GM19099 (cell line): ENCODE results near the gene AIP.

Experiments used
- POLR2A ChIP-seq: IDR thresholded peaks from 3 replicates; pipeline ENCODE4 v1.6.1; 2011; ENCODE audit warnings: low read depth; ENCODE audit not compliant: insufficient read length; ENCODE audit errors: extremely low read depth

The AIP gene

DNA sequence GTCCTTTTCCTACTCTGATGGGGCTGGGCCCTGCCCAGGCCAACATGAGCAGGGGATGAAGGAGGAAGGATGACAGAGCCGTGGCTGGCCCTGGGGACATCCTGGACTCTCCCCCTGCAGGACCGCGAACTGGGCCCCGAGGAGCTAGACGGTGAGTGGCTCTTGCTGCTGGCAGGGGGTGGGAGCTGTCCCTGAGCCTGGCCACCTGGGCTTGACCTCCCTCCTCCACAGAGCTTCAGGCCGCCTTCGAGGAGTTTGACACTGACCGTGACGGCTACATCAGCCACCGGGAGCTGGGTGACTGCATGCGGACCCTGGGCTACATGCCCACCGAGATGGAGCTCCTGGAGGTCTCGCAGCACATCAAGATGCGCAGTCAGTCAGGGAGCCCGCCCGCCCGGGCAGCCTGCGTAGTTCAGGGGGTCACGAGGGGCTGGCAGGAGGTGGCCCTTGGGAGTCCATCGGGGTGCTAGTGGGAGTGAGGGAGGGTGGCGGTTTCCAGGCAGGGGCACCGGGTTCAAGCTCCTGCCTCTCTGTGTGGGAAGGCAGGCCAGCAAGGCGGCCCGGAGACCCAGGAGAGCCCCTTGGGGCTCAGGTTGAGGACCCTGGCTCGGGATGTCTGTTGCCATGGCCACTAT, 26.6 kb upstream of the AIP start:
- no peak for TF ChIP-seq POLR2A

DNA sequence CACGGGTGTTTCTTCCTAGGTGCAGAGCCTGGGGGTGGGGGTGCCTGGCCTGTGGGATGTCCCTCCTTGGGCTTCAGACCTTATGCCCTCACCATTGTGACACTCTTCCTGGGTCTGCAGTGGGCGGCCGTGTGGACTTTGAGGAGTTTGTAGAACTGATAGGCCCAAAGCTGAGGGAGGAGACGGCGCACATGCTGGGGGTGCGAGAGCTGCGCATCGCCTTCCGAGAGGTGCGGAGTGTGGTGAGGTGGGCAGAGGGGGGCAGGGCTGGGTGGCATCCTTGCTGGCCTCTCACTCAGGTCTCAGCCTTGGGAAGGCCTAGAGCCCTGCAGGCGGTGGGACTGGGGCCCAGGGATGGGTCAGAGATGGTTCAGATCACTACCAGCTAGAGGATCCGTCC, 25.4 kb upstream of the AIP start:
- no peak for TF ChIP-seq POLR2A

DNA sequence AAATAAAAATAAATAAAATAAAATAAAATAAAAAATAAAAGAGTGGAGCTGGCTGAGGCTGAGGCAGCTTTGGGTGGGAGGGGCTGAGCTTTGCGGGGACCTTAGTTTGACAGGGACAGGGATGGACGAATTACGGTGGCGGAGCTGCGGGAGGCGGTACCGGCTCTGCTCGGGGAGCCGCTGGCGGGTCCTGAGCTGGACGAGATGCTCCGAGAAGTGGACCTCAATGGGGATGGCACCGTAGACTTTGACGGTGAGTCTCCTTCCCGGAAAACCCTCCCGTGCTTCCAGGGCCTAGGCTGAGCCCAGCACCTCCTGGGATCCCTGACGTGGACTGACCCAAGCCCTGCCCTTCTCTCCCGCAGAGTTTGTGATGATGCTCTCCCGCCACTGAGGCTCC, 24.6 kb upstream of the AIP start:
- TF ChIP-seq POLR2A = no peak

DNA sequence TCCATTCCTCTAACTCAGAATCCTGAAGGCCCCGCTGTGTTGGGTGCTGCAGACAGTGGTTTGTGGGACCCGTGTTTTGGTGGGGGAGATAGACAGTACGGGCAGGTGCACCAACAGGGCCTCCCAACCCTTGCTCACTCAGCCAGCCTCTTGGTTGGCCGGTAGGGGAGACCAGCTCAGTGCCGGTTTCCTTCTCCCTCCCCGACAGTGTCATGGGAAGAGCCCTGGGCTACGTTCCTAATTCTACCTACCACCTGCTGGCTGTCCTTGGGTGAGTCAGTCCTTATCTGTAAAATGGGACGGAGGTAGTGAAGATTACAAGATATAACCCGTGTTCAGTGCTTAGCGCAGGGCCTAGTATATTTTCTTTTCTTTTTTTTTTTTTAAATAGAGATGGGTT, 19.6 kb upstream of the AIP start:
- no peak for TF ChIP-seq POLR2A

DNA sequence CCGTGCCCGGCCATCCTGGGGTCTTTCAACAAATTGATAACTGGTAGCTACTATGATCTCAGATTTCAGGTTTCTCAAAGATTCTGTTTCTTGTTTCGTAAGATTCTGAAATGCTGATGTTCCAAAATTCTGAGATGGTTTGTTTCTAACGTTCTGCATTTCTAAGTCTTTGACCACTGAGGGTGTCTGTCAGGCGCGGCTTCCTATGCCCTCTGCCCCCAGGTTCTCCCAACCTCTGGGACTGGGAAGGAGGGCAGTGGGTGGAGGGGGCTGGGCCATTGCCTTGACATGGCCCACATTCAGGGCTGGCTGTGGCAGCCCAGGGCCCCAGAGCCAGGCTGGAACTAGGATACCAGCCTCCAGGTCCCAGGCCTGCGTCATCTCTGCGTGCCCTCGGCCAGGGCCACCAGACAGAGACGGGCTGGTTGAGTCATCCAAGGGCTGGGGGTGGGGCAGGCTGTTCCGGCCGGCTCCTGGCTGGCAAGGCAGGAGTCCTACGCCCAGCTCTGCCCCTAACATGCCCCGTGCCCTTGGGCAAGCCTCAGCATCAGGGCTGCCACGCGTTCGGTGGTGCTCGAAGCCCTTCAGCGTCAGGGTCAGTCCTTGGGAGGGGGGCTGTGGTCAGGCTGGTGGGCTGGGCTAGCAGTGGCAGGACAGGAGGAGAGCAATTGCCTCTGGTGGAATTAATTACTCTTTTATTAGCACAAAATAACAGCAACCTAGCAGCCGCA, 19.0 kb upstream of the AIP start:
- TF ChIP-seq POLR2A = no peak

DNA sequence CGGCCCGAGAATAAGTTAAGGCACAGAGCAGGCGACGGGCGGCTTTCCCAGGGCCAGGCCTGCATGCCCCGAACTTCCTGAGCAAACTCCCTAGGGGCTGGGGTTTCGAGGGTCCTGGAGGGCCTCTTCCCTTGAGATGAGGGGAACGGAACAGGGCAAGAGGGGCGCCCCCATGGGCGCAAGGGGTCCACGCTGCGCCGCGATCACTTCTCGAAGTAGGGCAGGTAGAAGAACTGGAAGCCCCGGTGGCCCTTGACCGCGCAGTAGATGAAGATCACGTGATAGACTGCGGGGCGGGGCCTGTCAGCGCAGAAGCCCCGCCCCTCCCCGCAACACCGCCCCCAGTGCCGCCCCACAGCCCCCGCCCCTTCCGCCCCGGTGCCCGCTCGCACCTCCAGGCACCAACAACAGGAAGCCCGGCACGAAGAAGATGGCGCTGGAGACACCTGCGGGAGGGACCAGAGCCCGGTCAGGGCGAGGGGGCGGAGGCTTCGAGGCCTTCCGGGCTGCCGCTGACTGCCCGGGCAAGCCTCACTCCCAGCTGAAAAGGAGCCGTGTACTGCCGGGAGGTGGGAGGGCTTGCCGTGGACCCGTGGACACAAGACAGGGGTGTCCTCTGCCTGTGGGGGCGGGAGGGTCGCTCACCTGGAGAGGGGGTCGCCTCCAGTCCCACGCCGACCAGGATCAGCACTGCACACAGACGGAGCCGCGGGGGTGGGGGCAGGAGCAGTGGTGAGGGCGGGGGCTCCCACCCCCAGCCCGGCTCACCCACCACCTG, 18.2 kb upstream of the AIP start:
- TF ChIP-seq POLR2A = peak; percentile 83

DNA sequence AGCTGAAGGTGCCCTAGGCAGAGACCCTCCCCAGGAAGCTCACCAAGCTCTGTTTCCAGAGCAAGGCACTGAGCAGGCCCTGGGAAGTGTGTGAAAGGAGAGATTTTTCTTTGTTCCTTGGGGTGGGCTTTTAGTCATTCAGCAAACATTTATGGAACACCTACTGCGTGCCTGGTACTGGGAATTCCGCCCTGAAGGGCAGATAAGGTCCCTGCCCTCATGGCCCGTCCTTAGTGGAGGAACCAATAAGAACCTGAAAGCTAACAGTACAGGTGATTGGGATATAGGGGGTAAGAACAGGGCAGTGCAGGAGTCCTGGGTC, 17.7 kb upstream of the AIP start:
- no peak for TF ChIP-seq POLR2A

DNA sequence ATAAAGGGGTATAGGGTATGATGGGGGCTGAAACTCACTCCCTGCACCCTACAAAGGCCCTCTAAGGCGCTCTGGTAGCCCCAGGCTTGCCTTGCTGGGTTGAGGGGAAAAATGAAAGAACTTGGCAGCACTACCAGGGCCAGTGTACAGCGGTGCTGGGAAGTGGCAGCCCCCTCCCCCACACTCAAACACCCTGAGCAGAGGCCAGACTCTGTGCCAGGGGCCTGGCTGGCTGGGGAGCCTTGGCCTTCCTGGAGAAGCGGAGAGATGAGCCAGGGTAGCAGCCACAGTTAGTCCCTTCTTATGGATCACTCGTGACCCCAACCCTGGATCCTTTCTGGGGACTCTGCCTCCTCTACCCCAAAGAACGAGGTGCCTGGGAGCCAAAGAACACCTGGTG, 16.5 kb upstream of the AIP start:
- TF ChIP-seq POLR2A = no peak

DNA sequence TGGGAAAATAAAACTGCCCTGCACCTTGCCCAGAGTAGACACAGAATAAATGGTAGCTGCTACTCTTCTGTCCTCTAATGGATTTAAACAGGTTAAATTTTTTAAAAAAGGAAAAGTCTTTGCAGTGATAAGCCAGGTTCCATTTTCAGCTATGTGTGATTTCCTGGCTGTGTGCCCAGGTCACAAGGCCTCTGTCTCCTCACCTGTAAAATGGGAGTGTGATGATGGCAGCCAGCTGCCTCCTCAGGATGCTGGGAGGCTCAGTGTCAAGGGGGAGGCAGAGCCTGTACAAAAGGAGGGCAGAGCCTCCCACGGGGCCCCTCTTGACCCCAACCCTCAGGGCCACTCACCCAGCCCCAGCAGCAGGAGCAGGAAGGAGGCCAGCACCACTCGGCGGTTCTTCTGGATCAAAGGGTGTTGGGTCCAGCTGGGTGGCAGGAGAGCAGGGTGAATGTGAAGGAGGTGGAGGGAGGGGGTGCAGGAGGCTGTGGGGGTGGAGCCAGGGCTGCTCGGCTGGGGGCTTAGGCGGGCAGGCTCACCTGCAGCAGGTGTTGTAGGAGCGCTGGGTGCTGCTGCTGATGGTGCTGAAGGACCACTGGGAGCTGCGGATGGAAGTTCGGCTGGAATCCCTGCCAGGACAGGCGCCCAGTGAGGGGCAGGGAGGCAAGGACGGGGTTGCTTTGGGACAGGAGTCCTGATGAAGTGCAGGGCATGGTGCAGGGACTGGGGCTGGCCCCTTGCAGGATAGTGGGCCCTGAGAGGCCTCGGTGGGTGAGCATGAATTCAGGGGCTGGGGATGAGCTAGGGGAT, 15.7 kb upstream of the AIP start:
- TF ChIP-seq POLR2A = no peak

DNA sequence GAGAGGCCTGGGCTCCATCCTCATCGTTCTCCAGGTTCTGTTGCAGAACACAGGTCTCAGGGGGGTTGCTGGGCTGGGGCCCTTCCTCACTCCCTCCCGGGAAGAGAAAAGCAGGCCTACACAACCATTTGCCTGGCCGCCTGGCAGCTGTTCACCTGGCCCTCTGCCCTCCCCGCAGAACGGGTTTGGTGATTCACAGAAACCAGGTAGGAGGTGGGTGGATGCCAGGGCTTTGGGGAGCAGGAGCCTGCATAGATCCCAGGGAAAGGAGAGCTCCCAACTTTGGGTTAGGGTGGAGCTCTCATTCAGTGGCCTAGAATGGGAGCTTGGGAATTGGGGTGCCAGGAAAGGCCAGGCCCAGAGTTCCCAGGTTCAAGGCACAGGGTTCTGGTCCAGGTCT, 14.8 kb upstream of the AIP start:
- TF ChIP-seq POLR2A = no peak

DNA sequence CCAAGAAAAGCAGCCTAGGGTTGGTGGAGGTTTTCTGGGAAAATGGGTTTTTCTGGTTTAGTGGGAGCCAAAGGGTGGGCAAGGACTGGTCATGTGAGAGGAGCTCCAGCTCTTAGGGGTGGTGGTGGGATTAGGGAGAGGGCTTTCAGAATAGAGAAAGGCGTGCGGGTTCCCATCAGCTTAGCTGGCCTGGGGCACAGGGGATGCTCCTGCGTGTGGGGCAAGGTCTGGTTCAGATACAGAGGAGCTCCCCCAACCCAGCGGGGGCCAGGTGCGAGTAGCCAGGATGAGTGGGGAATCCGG, 14.4 kb upstream of the AIP start:
- no peak for TF ChIP-seq POLR2A

DNA sequence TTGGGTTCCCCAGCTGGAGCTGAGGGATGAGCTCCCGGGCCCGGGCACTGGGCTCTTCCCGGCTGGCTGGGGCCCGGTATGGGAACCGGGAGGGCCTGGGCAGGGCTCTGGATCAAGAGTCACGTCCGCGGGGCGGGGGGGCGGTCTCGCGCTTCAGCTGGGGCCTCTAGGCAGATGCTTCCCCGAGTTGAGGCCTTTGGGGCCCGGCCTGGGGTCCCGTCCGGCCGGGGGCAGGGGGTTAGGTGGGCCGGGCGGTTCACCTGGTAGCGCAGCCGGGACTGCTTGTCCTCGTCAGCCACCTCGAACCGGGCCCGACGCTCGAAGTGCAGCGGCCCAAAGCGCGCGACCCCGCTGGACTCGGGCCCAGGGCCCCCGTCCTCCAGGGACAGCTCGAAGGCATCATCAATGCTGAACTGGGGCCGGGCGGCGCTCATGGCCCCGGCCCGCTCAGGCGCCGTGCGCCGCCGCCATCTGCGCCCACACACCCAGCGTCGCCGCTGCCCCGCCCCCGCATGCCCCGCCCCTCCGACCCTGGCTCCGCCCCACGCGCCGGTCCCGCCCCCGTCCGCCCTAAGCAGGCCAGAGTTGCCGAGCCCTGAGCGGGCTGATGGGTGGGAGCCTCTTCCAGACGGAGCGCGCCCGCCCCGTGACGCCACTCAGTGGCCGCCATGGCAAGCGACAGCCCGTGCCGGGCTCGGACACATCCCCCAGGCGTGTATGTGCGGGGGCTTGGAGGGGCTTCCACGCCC, 13.9 kb upstream of the AIP start, which contains the start of gene TMEM134:
TMEM134 (minus strand) TSS at position 493 of the 749 bp plus-strand sequence; CDS start at position 434, 59 bp downstream.
- TF ChIP-seq POLR2A = peak; percentile 83

DNA sequence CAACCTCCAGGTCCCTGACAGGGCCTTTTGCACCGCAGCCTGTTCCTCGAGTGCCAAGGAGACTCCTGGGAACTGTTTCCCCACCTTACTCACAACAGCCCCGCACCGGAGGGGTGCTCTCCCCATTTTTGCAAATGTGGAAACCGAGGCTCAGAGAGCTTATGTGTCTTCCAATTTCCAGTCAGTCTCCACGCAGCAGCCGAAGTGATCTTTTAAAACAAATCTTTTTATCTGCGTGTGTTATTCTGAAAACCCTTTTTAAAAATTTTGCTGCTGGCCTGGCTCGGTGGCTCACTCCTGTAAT, 13.4 kb upstream of the AIP start:
- TF ChIP-seq POLR2A = no peak

DNA sequence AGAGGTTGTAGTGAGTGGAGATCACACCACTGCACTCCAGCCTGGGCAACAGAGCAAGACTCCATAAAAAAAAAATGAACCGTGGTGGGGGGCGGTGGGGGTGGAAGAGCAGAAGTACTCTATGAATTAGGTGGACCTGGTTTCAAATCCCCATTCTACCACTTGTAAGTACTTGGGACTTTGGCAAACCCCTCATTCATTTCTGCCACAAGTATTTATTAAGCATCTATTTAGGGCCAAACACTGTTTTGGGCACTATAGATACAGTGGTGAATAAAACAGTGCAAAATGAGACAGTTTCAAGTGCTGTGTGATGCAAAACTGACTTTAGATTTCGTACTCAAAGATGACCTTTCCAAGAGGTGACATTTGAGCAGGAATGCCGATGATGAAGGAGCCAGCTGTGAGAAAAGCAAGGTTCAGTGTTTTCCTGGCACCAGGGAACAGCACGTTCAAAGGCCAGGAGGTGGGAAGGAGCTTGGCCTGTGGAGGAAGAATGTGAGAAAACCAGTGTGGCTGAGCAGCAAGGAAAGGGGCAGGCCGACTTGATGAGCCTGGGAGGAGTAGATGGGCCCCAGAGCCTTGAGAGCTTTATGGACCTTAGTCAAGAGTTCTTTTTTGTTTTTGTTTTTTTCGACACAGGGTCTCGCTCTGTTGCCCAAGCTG, 12.4 kb upstream of the AIP start:
- TF ChIP-seq POLR2A = no peak
